SK-N-SH (cell line): ENCODE measurements around the gene ASB18. TPM values are rescaled to one million over a fixed set of nuclear protein-coding genes. Genes with fewer than 3 reads are reported as not detected.

Experiments
- CTCF ChIA-PET: fragments of 300-600, 350-600 bp; formaldehyde crosslinking; extraction: SDS; loops from one replicate; lab custom pipeline; 2021; lab: Yijun Ruan, JAX
- POLR2A ChIA-PET: fragments of 350-600 bp; sonication (Branson Sonifier 250); formaldehyde crosslinking; extraction: SDS; loops from one replicate; lab custom pipeline; 2020; ENCODE audit warnings: antibody characterized with exemption, inconsistent platforms; lab: Yijun Ruan, JAX
- DNase-seq: peaks from one replicate; pipeline ENCODE4 v3.0.0; 2012
- H2AFZ ChIP-seq: fragments of 200-600 bp; sonication (generic); 2 replicates; pipeline ENCODE4 v1.8.1; 2016; ENCODE audit warnings: antibody characterized with exemption, mild to moderate bottlenecking, low read depth
- H3F3A ChIP-seq: fragments of 200-600 bp; sonication (generic); replicated peaks from 2 replicates; pipeline ENCODE3; 2016; ENCODE audit warnings: antibody characterized with exemption, mild to moderate bottlenecking; ENCODE audit not compliant: insufficient read depth
- H3K27ac ChIP-seq, 2 experiments: fragments of 200-500 bp in 1 of 2; fragments of 200-600 bp in 1 of 2; sonication (Bioruptor generic) in 1 of 2; sonication (generic), shearing (Covaris generic) in 1 of 2; 2 replicates each; pipeline versions ENCODE4 v1.5.1 to v1.6.1; 2014 to 2016; ENCODE audit warnings: low read depth in 2 of 2, inconsistent platforms in 1 of 2, low read length in 1 of 2, mild to moderate bottlenecking in 1 of 2, mixed read lengths in 1 of 2
- H3K27me3 ChIP-seq: fragments of 200-600 bp; sonication (generic), shearing (Covaris generic); 2 replicates; pipeline ENCODE4 v1.6.1; 2016; ENCODE audit warnings: mixed run types; ENCODE audit not compliant: insufficient read depth
- H3K36me3 ChIP-seq, 2 experiments: fragments of 200-500 bp in 1 of 2; fragments of 200-600 bp in 1 of 2; sonication (Bioruptor generic) in 1 of 2; sonication (generic) in 1 of 2; replicated peaks in 1 of 2; 2 replicates each; pipeline versions ENCODE3 to v1.5.1; 2014 to 2016; ENCODE audit warnings: low read length in 1 of 2, mild to moderate bottlenecking in 1 of 2; ENCODE audit not compliant: insufficient read depth in 2 of 2, control insufficient read depth in 1 of 2
- H3K4me1 ChIP-seq, 2 experiments: fragments of 200-500 bp in 1 of 2; fragments of 200-600 bp in 1 of 2; sonication (Bioruptor generic) in 1 of 2; sonication (generic), shearing (Covaris generic) in 1 of 2; 2 replicates each; pipeline versions ENCODE4 v1.5.1 to v1.6.1; 2014 to 2016; ENCODE audit warnings: low read depth in 1 of 2, low read length in 1 of 2, mixed run types in 1 of 2; ENCODE audit not compliant: insufficient read depth in 2 of 2, control insufficient read depth in 1 of 2
- H3K4me2 ChIP-seq: fragments of 200-600 bp; sonication (generic), shearing (Covaris generic); 2 replicates; pipeline ENCODE4 v1.6.1; 2017; ENCODE audit warnings: mixed run types
- H3K4me3 ChIP-seq, 2 experiments: fragments of 200-500 bp in 1 of 2; fragments of 200-600 bp in 1 of 2; sonication (Bioruptor generic) in 1 of 2; sonication (generic), shearing (Covaris generic) in 1 of 2; 2 replicates each; pipeline versions ENCODE4 v1.5.1 to v1.8.1; 2014 to 2016; ENCODE audit warnings: low read depth in 2 of 2, inconsistent platforms in 1 of 2, low read length in 1 of 2, mild to moderate bottlenecking in 1 of 2, mixed read lengths in 1 of 2, moderate library complexity in 1 of 2
- H3K79me2 ChIP-seq: fragments of 200-600 bp; sonication (generic); 2 replicates; pipeline ENCODE4 v1.8.1; 2017; ENCODE audit warnings: mild to moderate bottlenecking; ENCODE audit not compliant: insufficient read depth
- H3K9ac ChIP-seq: fragments of 200-600 bp; sonication (generic); 2 replicates; pipeline ENCODE4 v1.6.1; 2017; ENCODE audit warnings: mixed run types
- H3K9me2 ChIP-seq: fragments of 200-600 bp; sonication (generic); 2 replicates; pipeline ENCODE4 v1.6.1; 2017; ENCODE audit warnings: mixed run types
- H3K9me3 ChIP-seq: fragments of 200-600 bp; sonication (generic); 2 replicates; pipeline ENCODE4 v1.6.1; 2017; ENCODE audit warnings: mixed run types, mild to moderate bottlenecking, moderate library complexity
- H4K20me1 ChIP-seq: fragments of 200-600 bp; sonication (generic); 2 replicates; pipeline ENCODE4 v1.6.1; 2017; ENCODE audit warnings: mild to moderate bottlenecking, mixed run types; ENCODE audit not compliant: insufficient read depth
- CHD2 ChIP-seq: fragments of 150-350 bp; IDR thresholded peaks from 2 replicates; pipeline ENCODE4 v1.6.1; 2018; ENCODE audit warnings: low read length; ENCODE audit not compliant: partially characterized antibody
- ELF1 ChIP-seq: IDR thresholded peaks from 2 replicates; pipeline ENCODE4 v1.4.0; 2012
- EZH2phosphoT487 ChIP-seq: fragments of 200-600 bp; sonication (generic); IDR thresholded peaks from 2 replicates; pipeline ENCODE4 v1.6.1; 2017; ENCODE audit warnings: low read depth, mixed run types, mild to moderate bottlenecking, antibody characterized with exemption, moderate library complexity, borderline replicate concordance
- FOXM1 ChIP-seq: IDR thresholded peaks from 2 replicates; pipeline ENCODE4 v1.4.0; 2012; ENCODE audit warnings: low read depth, mild to moderate bottlenecking
- GABPA ChIP-seq: IDR thresholded peaks from 2 replicates; pipeline ENCODE4 v1.4.0; 2012; ENCODE audit warnings: low read depth, mild to moderate bottlenecking
- JUND ChIP-seq: IDR thresholded peaks from 2 replicates; pipeline ENCODE4 v1.4.0; 2012
- MXI1 ChIP-seq: IDR thresholded peaks from 2 replicates; pipeline ENCODE4 v1.6.1; 2012; ENCODE audit warnings: mild to moderate bottlenecking, low read depth, low read length, improper control_type of control experiment
- NFIC ChIP-seq: IDR thresholded peaks from 2 replicates; pipeline ENCODE4 v1.4.0; 2012; ENCODE audit warnings: borderline replicate concordance
- NRF1 ChIP-seq: IDR thresholded peaks from 2 replicates; pipeline ENCODE4 v1.6.1; 2012; ENCODE audit warnings: low read depth, mild to moderate bottlenecking, low read length
- RAD21 ChIP-seq: IDR thresholded peaks from 2 replicates; pipeline ENCODE4 v1.6.1; 2012; ENCODE audit warnings: mild to moderate bottlenecking, low read length
- RCOR1 ChIP-seq: fragments of 150-350 bp; IDR thresholded peaks from 2 replicates; pipeline ENCODE4 v1.6.1; 2017; ENCODE audit warnings: antibody characterized with exemption, low read length
- REST ChIP-seq: IDR thresholded peaks from 2 replicates; pipeline ENCODE4 v1.6.1; 2012; ENCODE audit warnings: mild to moderate bottlenecking, low read depth, low read length, moderate library complexity
- TAF1 ChIP-seq: IDR thresholded peaks from 2 replicates; pipeline ENCODE4 v1.6.1; 2012; ENCODE audit warnings: low read depth, mild to moderate bottlenecking, low read length, moderate library complexity, borderline replicate concordance
- TCF12 ChIP-seq: IDR thresholded peaks from 2 replicates; pipeline ENCODE4 v1.4.0; 2012
- TEAD4 ChIP-seq: IDR thresholded peaks from 2 replicates; pipeline ENCODE4 v1.4.0; 2012; ENCODE audit warnings: mild to moderate bottlenecking, borderline replicate concordance; ENCODE audit not compliant: insufficient read depth
- YY1 ChIP-seq: IDR thresholded peaks from 2 replicates; pipeline ENCODE4 v1.4.0; 2012; ENCODE audit warnings: low read depth, mild to moderate bottlenecking
- ZBTB33 ChIP-seq: IDR thresholded peaks from 2 replicates; pipeline ENCODE4 v1.4.0; 2012; ENCODE audit warnings: low read depth, borderline replicate concordance
- WGBS: methylation state at CpG from one replicate; pipeline ENCODE4 v1.1.6; 2017; ENCODE audit warnings: low lambda C conversion rate; 5-methylcytosine and 5-hydroxymethylcytosine counted together
- polyA plus RNA-seq, 3 experiments: library from polyadenylated mRNA; depleted of rRNA; stranded (reverse); fragments of >200 nt; gene quantifications; 2 replicates each; pipeline ENCODE4 v1.2.3, GENCODE V29; 2012
- TF ChIP-seq, protein P1 (sequence below): IDR thresholded peaks from 2 replicates; pipeline ENCODE4 v1.4.0; 2012; ENCODE audit warnings: low read depth
- TF ChIP-seq, protein P2 (sequence below): fragments of 150-350 bp; IDR thresholded peaks from 2 replicates; pipeline ENCODE4 v1.6.1; 2017; ENCODE audit warnings: antibody characterized with exemption, low read length, low read depth, borderline replicate concordance

Gene ASB18
- polyA plus RNA-seq, 1 of the 3 experiments (the other 2 are of a cell fraction), result not detected

DNA sequence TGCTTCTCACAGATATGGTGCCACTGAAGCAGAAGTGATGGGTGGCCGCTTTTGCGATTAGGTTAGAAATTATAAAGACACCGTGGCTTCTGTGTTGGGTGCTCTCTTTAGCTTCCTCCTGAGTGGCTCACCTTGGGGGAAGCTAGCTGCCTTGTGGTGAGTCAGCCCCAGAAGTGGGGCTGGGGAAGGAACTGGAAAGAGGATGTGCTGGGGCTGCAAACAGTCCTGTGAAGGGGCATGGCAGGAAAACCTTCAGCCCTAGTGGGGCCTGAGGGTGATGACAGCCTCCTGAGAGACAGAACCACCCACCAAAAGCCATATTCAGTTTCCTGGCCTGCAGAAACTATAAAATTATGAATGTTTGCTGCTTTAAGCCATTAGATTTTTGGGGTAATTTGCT lies 8.9 kb upstream of the ASB18 start:
- H3K27ac ChIP-seq, result no peak overlapping the region
- CTCF ChIA-PET, result interaction anchor here (0.6 kb wide), 1 partner anchor 409 kb away, joined by 3 read pairs; no protein-coding TSS in a partner anchor
- H3K27me3 ChIP-seq, result no peaks in the 10 kb centered on the region
- no peak overlapping the region for H3K4me2 ChIP-seq
- TF ChIP-seq TCF12 (no peak), ELF1 (no peak), GABPA (no peak), EZH2phosphoT487 (no peak), RCOR1 (no peak), TEAD4 (no peak), ZBTB33 (no peak), REST (no peak), MXI1 (no peak), FOXM1 (no peak), TAF1 (no peak), YY1 (no peak)
- 38% methylated on average over 3 of the region's 3 CpGs for WGBS
- no peaks in the 10 kb centered on the region for H3K36me3 ChIP-seq
- no peak overlapping the region for H2AFZ ChIP-seq
- H4K20me1 ChIP-seq, result no peaks in the 10 kb centered on the region
- DNase-seq, result no peak
- no peaks in the 10 kb centered on the region for H3K9me3 ChIP-seq
- H3F3A ChIP-seq, result no peaks in the 10 kb centered on the region
- H3K9me2 ChIP-seq, result no peaks in the 10 kb centered on the region
- POLR2A ChIA-PET, result no interaction called here
- H3K4me3 ChIP-seq, result no peak overlapping the region
- H3K79me2 ChIP-seq, result no peaks in the 10 kb centered on the region
- H3K4me1 ChIP-seq, result no peaks in the 10 kb centered on the region
- H3K9ac ChIP-seq, result no peak overlapping the region

DNA sequence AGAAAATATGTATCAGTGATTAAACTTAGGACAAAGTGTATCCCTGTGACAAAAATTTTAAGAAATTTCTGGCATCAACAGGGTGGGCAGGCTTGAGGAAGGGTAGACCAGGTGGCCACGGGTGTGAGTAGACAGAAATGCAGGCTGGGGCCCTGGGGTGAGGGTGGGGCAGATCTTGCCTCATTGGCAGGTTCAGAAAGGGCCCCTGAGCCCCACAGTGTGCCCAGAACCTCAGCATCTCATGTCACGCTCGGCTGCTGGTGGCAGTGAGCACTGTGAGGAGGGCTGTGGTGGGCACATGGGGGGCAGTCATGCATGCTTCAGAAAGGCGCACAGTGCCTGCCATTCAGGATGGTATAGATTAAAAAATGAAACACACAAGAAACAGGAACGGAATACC lies 7.6 kb upstream of the ASB18 start:
- Histone ChIP-seq H3K27me3 (no peaks in the 10 kb centered on the region), H3K4me1 (no peaks in the 10 kb centered on the region), H3K9me3 (no peaks in the 10 kb centered on the region), H3K4me2 (no peak overlapping the region), H3K4me3 (no peak overlapping the region), H3K9me2 (no peaks in the 10 kb centered on the region), H3K27ac (no peak overlapping the region), H4K20me1 (no peaks in the 10 kb centered on the region), H3K79me2 (no peaks in the 10 kb centered on the region), H3F3A (no peaks in the 10 kb centered on the region), H3K36me3 (no peaks in the 10 kb centered on the region), H2AFZ (no peak overlapping the region), H3K9ac (no peak overlapping the region)
- CTCF ChIA-PET, result interaction anchor here (1.0 kb wide), 1 partner anchor 33 kb away, joined by 3 read pairs; no protein-coding TSS in a partner anchor
- DNase-seq, result no peak
- WGBS, result 23% methylated on average over 5 of the region's 5 CpGs
- POLR2A ChIA-PET, result no interaction called here
- TF ChIP-seq FOXM1 (no peak), NRF1 (no peak), CHD2 (no peak), REST (no peak), RAD21 (no peak), TAF1 (no peak), JUND (no peak), NFIC (no peak), YY1 (no peak)
- TF ChIP-seq, protein P1, sequence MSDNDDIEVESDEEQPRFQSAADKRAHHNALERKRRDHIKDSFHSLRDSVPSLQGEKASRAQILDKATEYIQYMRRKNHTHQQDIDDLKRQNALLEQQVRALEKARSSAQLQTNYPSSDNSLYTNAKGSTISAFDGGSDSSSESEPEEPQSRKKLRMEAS, result no peak
- TF ChIP-seq, protein P2, sequence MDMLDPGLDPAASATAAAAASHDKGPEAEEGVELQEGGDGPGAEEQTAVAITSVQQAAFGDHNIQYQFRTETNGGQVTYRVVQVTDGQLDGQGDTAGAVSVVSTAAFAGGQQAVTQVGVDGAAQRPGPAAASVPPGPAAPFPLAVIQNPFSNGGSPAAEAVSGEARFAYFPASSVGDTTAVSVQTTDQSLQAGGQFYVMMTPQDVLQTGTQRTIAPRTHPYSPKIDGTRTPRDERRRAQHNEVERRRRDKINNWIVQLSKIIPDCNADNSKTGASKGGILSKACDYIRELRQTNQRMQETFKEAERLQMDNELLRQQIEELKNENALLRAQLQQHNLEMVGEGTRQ, result no peak
